Pancreas (tissue), 10 donors: Measurements from ENCODE around the gene C1orf87. TPM values are rescaled to one million over a fixed set of nuclear protein-coding genes. Genes with fewer than 3 reads are reported as not detected.
A peak's percentile ranks its signal among the peaks of the same experiment; 100 is the strongest.
"Not testable (repeated sequence)": the region's sequence is repeated elsewhere in the genome, so short reads cannot be mapped to it uniquely, and the experiment has no call there.

Experiments
- ATAC-seq, 4 donors: fragments of 200-7000 bp; cut with Tn5 transposase; one replicate each; pipeline versions ENCODE4 v1.8.0 to v1.9.1; 2020; ENCODE audit warnings: mild to moderate bottlenecking in 4 of 4, moderate library complexity in 4 of 4
- DNase-seq, 6 donors: peaks; one replicate each; pipeline ENCODE4 v3.0.0-alpha.2; 2020
- FAIRE-seq: peaks from 2 replicates; lab custom pipeline; 2012; peaks lifted over from hg19 to GRCh38; lab: Jason Lieb, UNC
- H3K27ac ChIP-seq, 4 donors: fragments of 200-600 bp; sonication (generic); 1 replicate in 3 of 4; 2 replicates in 1 of 4; pipeline versions ENCODE4 v1.5.0 to v1.8.0; 2020
- H3K27me3 ChIP-seq, 4 donors: fragments of 200-600 bp; one replicate each; pipeline ENCODE4 v1.8.0; 2021
- H3K36me3 ChIP-seq, 3 donors: fragments of 200-600 bp; sonication (generic) in 1 of 3; one replicate each; pipeline versions ENCODE4 v1.5.0 to v1.8.0; 2020 to 2021
- H3K4me1 ChIP-seq, 3 donors: fragments of 200-600 bp; one replicate each; pipeline ENCODE4 v1.8.0; 2021
- H3K4me3 ChIP-seq, 4 donors: fragments of 200-600 bp; sonication (generic) in 2 of 4; one replicate each; pipeline versions ENCODE4 v1.5.0 to v1.8.0; 2020 to 2021
- H3K9me3 ChIP-seq, 4 donors: fragments of 200-600 bp; one replicate each; pipeline ENCODE4 v1.8.0; 2021
- WGBS, 2 donors: extraction: QIAGEN DNeasy Blood & Tissue Kit; methylation state at CpG; one replicate each; pipeline ENCODE4 v1.1.7; 2013; 5-methylcytosine and 5-hydroxymethylcytosine counted together
- intact Hi-C, 3 donors: fragments of 100-400 bp; cut with DNase I; formaldehyde crosslinking; loops; one replicate each; pipeline versions ENCODE4 v1.11.1 to v1.14.2; 2022
- polyA plus RNA-seq, 2 donors: library from polyadenylated mRNA; stranded (reverse); fragments of 200-250 nt; gene quantifications; one replicate each; pipeline ENCODE4 v1.2.3, GENCODE V29; 2013
- total RNA-seq, 6 donors: library from RNA; stranded (reverse); fragmentation: NEBNext Ultra II Directional in 4 of 6; extraction: Animal tissue kit (Norgen Biotek cat#: 25700) in 4 of 6; gene quantifications; one replicate each; pipeline versions ENCODE4 v1.2.1 to v1.2.4, GENCODE V29; 2021 to 2023
- TF ChIP-seq, protein P1 (sequence below), 4 donors: fragments of 200-600 bp; sonication (generic) in 3 of 4; IDR thresholded peaks; one replicate each; pipeline versions ENCODE4 v1.5.0 to v1.8.0; 2021; ENCODE audit warnings: antibody characterized with exemption in 4 of 4
- donor health status: healthy with polysubstance abuse.
- donor health status: DM: no; HTN: no; CAD: no; lungs with moderate emphysema.
- donor health status: DM: no; HTN: no; CAD: no.
- donor health status: control.
- donor health status: control.
- donor health status: Bipolar disorder and iron deficiency.
- donor health status: DM: yes; HTN: yes; CAD: no.
- donor health status: DM: no; HTN: no; CAD: no.
- donor health status: DM: no; HTN: no; CAD: no.
- donor health status: DM: yes; HTN: yes; CAD: no.

Gene C1orf87
- total and polyA plus RNA-seq, 8 donors, result 0.02 TPM; not detected in 7

DNA sequence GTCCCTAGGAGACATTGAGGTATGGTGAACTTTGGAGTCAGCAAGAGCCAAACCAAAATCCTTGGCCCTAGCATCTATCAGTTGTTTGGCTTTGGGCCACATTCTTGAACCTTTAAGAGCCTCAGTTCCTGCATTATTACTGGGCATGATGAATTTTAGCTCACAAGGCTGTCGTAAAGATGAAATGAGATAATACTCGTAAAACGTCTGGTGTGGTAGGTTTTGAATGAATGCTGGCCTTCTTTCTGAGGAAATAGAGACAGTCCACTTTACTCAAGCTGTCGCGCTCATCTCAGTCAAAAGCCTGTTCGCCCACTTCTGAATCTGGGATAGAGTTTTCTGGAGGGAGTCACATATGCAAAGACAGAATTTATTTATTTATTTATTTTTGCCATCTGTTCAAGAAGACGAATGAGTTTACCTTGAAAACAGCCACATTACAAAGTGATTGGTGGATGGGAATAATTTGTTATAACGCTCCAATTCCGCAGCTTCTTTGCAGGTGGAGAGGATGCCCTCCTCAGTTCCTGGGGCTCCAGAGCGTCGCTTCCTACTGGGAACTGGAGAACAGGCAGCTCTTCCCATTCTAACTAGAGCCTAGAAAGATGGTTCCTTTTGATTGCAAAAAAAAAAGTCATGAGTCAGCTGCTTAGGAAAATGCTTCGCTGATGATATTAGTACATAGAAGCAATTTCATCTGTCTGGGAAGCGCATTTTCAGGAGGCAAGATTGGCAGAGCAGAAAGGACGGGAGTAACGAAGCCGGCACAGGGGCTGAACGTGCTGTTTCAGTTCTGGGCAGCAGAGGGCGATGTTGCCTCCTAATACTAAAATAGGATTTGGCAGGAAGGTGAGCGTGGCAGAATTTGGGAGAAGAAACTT, 97.1 kb downstream of the C1orf87 start:
- Histone ChIP-seq H3K4me1 (no peaks in the 10 kb centered on the region), H3K36me3 (no peaks in the 10 kb centered on the region), H3K9me3 (no peaks in the 10 kb centered on the region), H3K4me3 (no peak overlapping the region), H3K27ac (no peak overlapping the region), H3K27me3 (no peaks in the 10 kb centered on the region)
- TF ChIP-seq, protein P1, sequence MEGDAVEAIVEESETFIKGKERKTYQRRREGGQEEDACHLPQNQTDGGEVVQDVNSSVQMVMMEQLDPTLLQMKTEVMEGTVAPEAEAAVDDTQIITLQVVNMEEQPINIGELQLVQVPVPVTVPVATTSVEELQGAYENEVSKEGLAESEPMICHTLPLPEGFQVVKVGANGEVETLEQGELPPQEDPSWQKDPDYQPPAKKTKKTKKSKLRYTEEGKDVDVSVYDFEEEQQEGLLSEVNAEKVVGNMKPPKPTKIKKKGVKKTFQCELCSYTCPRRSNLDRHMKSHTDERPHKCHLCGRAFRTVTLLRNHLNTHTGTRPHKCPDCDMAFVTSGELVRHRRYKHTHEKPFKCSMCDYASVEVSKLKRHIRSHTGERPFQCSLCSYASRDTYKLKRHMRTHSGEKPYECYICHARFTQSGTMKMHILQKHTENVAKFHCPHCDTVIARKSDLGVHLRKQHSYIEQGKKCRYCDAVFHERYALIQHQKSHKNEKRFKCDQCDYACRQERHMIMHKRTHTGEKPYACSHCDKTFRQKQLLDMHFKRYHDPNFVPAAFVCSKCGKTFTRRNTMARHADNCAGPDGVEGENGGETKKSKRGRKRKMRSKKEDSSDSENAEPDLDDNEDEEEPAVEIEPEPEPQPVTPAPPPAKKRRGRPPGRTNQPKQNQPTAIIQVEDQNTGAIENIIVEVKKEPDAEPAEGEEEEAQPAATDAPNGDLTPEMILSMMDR (IDR thresholded peaks at IDR 0.05), result peak; percentile 72 to 86 (median 78)
- no peak for FAIRE-seq
- WGBS, 2 donors, result 29 to 30% methylated on average over 19 of the region's 19 CpGs
- peak; percentile 64 to 91 (median 81) for ATAC-seq
- intact Hi-C loops, result loop anchor here in 1 of 3 donors (10.0 kb wide), 1 partner anchor 1068 kb away; no protein-coding TSS in a partner anchor
- peak; percentile 23 to 87 (median 66) for DNase-seq

DNA sequence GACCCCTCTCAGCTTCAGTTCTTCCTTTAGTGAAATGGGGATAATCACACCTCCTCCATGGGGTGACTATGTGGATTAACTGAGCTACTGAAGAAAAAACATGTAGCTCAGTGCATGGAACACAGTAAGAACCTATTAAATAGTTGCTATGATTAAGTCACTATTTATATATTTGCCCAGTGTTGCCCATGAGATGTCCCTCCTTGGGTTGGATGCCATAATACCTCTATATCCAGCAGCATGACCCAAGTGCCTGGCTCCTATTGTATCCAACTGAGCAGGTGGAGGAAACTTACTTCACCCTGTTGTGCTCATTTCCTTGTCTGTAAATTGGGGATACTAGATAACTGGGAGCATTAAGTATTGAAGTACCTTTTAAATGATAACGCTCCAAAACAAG, 99.9 kb downstream of the C1orf87 start:
- no peak for ATAC-seq
- TF ChIP-seq, protein P1 (IDR thresholded peaks at IDR 0.05), result no peak
- Histone ChIP-seq H3K4me1 (no peaks in the 10 kb centered on the region), H3K27me3 (no peaks in the 10 kb centered on the region), H3K9me3 (no peaks in the 10 kb centered on the region), H3K27ac (no peak overlapping the region), H3K36me3 (no peaks in the 10 kb centered on the region), H3K4me3 (no peak overlapping the region)
- WGBS, 2 donors, result 86 to 91% methylated on average over 1 of the region's 1 CpG
- no peak for DNase-seq
- intact Hi-C loops, result loop anchor here in 1 of 3 donors (10.0 kb wide), 1 partner anchor 1071 kb away; no protein-coding TSS in a partner anchor
- FAIRE-seq, result no peak

DNA sequence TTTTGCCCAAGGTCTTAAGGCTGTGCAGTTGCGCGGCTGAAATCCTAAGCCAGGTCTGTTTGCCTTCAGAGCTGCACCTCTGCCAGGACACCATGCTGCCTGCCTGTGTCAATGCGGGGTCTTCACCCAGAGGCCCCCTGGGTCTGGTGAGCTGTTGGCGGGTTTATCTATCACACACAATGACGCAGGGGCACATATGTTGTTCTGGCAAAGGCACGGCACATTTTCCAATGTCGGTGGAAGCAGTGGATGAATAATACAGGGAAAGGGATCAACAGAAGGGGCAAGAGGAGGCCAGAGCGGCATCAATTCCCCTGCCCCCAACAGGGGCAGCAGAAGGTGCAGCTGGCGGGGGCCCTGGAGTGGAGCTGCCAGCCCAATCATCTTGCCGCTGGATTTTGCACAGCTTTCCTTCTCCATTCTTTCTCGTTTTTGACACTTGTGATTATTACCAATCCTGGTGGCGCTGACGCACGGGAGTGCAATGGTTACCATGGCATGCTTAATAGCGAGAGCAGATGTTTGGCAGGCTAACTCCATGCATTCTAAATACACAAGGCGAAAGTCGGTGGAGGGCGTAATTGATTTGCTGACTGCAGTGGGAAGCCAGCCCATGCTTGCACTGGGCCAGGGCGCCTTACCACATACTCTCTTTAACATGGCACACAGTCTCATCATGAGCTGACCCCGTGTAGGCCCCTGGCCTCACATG, 101.2 kb downstream of the C1orf87 start:
- no peaks in the 10 kb centered on the region for H3K27me3 ChIP-seq
- TF ChIP-seq, protein P1 (IDR thresholded peaks at IDR 0.05), result no peak
- peak overlapping the region in 1 of 4 donors; percentile 8 for H3K27ac ChIP-seq
- peaks cover 0 to 8% (median 2%) of the 10 kb centered on the region in 3 donors for H3K4me1 ChIP-seq
- ATAC-seq, result peak in 2 of 4 donors; percentile 57 to 66
- H3K4me3 ChIP-seq, result no peak overlapping the region
- intact Hi-C loops, result loop anchor here in 1 of 3 donors (10.0 kb wide), 1 partner anchor 1072 kb away; no protein-coding TSS in a partner anchor
- FAIRE-seq, result no peak
- 68 to 72% methylated on average over 20 of the region's 20 CpGs for WGBS, 2 donors
- no peaks in the 10 kb centered on the region for H3K36me3 ChIP-seq
- H3K9me3 ChIP-seq, result no peaks in the 10 kb centered on the region
- peak in 1 of 6 donors; percentile 23 for DNase-seq

DNA sequence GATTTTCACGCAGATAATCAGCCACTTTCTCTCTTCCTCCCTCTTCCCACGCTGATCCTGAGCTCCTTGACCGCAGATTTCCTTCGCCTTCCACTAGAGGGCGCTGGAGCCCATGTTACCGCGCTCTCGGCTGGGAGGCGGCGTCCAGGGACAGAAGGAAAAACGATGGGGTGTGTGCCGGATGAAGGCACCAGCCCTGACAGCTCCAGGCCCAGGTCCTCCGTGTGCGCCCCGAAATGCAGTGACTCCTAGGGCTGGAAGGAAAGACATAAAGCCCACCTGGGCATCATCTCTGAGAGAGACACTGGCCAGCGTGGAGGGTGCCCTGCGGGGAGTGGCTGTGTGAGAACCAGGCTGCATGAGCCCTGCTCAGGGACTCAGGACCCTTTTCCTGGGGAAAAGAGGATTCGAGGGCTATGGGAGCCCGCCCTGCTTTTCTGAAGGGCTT, 102.1 kb downstream of the C1orf87 start:
- H3K4me1 ChIP-seq, result peaks cover 0 to 15% (median 8%) of the 10 kb centered on the region in 3 donors
- FAIRE-seq, result no peak
- H3K4me3 ChIP-seq, result no peak overlapping the region
- no peaks in the 10 kb centered on the region for H3K36me3 ChIP-seq
- no peaks in the 10 kb centered on the region for H3K27me3 ChIP-seq
- WGBS, 2 donors, result 9 to 10% methylated on average over 19 of the region's 19 CpGs
- DNase-seq, result peak; percentile 39 to 89 (median 74)
- intact Hi-C loops, result loop anchor here in 1 of 3 donors (10.0 kb wide), 1 partner anchor 1073 kb away; no protein-coding TSS in a partner anchor
- no peaks in the 10 kb centered on the region for H3K9me3 ChIP-seq
- peak; percentile 81 to 87 (median 85) for ATAC-seq
- no peak overlapping the region for H3K27ac ChIP-seq
- TF ChIP-seq, protein P1 (IDR thresholded peaks at IDR 0.05), result peak; percentile 77 to 86 (median 82)

DNA sequence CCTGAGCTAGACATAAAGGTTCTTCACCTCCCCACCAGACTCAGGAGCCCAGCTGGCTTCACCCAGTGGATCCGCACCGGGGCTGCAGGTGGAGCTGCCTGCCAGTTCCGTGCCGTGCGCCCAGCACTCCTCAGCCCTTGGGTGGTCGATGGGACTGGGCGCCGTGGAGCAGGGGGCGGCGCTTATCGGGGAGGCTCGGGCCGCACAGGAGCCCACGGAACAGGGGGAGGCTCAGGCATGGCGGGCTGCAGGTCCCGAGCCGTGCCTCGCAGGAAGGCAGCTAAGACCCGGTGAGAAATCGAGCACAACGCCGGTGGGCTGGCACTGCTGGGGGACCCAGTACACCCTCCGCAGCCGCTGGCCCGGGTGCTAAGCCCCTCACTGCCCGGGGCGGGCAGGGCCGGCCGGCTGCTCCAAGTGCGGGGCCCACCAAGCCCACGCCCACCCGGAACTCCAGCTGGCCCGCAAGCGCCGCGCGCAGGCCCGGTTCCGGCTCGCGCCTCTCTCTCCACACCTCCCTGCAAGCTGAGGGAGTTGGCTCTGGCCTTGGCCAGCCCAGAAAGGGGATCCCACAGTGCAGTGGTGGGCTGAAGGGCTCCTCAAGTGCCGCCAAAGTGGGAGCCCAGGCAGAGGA, 103.9 kb downstream of the C1orf87 start:
- not testable (repeated sequence) for FAIRE-seq, H3K27me3 ChIP-seq, H3K27ac ChIP-seq, H3K4me3 ChIP-seq, H3K9me3 ChIP-seq, ATAC-seq, H3K36me3 ChIP-seq
- 95 to 96% methylated on average over 32 to 42 of the region's 42 CpGs for WGBS, 2 donors
- intact Hi-C loops, result loop anchor here in 1 of 3 donors (10.0 kb wide), 1 partner anchor 1075 kb away; no protein-coding TSS in a partner anchor
- DNase-seq, result peak in 1 of 6 donors; percentile 45
- H3K4me1 ChIP-seq, result peaks cover 0 to 15% (median 8%) of the 10 kb centered on the region in 3 donors

DNA sequence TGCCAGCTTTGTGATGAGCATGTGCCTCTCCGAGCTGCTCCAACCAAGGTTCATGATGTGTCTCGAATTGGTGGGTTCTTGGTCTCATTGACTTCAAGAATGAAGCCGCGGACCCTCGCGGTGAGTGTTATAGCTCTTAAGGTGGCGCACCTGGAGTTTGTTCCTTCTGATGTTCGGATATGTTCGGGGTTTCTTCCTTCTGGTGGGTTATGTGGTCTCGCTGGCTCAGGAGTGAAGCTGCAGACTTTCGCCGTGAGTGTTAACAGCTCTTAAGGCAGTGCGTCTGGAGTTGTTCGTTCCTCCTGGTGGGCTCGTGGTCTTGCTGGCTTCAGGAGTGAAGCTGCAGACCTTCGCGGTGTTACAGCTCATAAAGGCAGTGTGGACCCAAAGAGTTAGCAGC, 104.8 kb downstream of the C1orf87 start:
- ATAC-seq, FAIRE-seq, H3K36me3 ChIP-seq, DNase-seq, intact Hi-C loops, H3K9me3 ChIP-seq, H3K27ac ChIP-seq, H3K27me3 ChIP-seq, H3K4me3 ChIP-seq: not testable (repeated sequence)
- peaks cover 0 to 15% (median 8%) of the 10 kb centered on the region in 3 donors for H3K4me1 ChIP-seq
- 93 to 97% methylated on average over 17 of the region's 17 CpGs for WGBS, 2 donors
